ENCODE data around the gene STN1. TPM values are rescaled to one million over a fixed set of nuclear protein-coding genes. Genes with fewer than 3 reads are reported as not detected.

The STN1 gene
- total and polyA plus RNA-seq, 2 of the 4 experiments (the other 2 are of a cell fraction) = 17.8 to 32.3 TPM

DNA sequence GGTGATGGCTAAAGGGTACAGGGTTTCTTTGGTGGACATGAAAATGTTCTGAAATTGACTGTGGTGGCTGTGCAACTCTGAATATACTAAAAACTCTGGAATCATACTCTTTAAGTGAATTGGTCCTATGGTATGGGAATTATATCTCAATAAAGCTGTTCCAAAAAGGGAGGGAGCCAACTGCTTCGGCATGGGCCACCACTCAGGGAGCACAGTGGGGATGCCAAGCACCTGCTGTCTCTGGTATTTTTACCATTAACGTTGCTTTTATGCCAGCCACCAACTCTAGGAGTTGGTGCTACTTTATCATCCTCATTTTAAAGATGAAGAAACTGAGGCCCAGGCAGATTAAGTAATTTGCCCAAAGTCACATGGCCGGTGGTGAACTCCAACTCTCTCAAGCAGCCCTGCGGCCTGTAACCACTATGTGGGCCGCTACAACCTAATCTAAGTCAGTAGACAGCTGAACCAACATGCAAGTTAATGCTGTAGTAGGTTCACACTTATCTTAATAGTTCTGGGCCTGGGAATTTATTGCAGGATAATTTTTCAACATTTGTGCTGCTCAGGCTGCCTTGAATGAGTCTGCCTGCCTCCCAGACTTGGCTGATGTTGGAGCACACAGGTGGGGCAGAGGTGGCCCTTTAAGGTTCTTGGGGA is 83.4 kb downstream of the STN1 start:
- Histone ChIP-seq H3K27ac (ENCODE audit: insufficient read depth, low read length) (no peak overlapping the region), H3K4me3 (ENCODE audit: insufficient read depth, low read depth, low read length) (no peak overlapping the region)

More for the DNA sequence above, 83.4 kb downstream of the STN1 start:
- peaks cover 15% of the 10 kb centered on the region for H3K4me1 ChIP-seq (ENCODE audit: control insufficient read depth, insufficient read depth, low read length)
- H3K4me2 ChIP-seq (ENCODE audit: low read depth, low read length) = no peak overlapping the region
- H4K8ac ChIP-seq (ENCODE audit: low read depth in 2 of 2, low read length in 2 of 2) = no peak overlapping the region
- intact Hi-C loops (cut with micrococcal nuclease) = no loop called here
- H3K14ac ChIP-seq (replicated peaks; ENCODE audit: low read depth, low read length) = no peak overlapping the region
- H2AK5ac ChIP-seq (ENCODE audit: low read depth, low read length) = no peak overlapping the region
- ATAC-seq (ENCODE audit: low read depth) = no peak
- H3K56ac ChIP-seq (ENCODE audit: extremely low read depth, insufficient read depth, low read length) = no peak overlapping the region
- no peak for DNase-seq
- no TSS peak for BruUV-seq (replicated peaks)
- no peak overlapping the region for H3K18ac ChIP-seq (ENCODE audit: low read depth, low read length)
- H4K91ac ChIP-seq (ENCODE audit: insufficient read depth, low read depth, low read length) = no peak overlapping the region
- H3K9ac ChIP-seq (ENCODE audit: low read depth, low read length) = no peak overlapping the region
- peaks cover 32 to 64% of the 10 kb centered on the region in 2 experiments for H3K79me1 ChIP-seq (ENCODE audit: low read depth in 1 of 2, low read length in 2 of 2)
- no peaks in the 10 kb centered on the region for H3K9me3 ChIP-seq (ENCODE audit: control insufficient read depth, insufficient read depth, low read length)
- peaks cover 8% of the 10 kb centered on the region for H3K9me1 ChIP-seq (ENCODE audit: insufficient read depth, low read length)
- H3K4ac ChIP-seq (ENCODE audit: low read depth, low read length) = no peak overlapping the region
- POLR2A ChIA-PET (ENCODE audit: unreplicated experiment) = no interaction called here
- H4K5ac ChIP-seq (ENCODE audit: low read depth, low read length) = no peak overlapping the region
- CTCF ChIA-PET = no interaction called here
- no peak overlapping the region for H3K23ac ChIP-seq (ENCODE audit: low read depth, low read length)
- H2AK9ac ChIP-seq (replicated peaks; ENCODE audit: low read depth, low read length, poor library complexity) = no peak overlapping the region
- H3K27me3 ChIP-seq (ENCODE audit: control insufficient read depth, insufficient read depth, low read length) = no peaks in the 10 kb centered on the region
- H2BK20ac ChIP-seq (ENCODE audit: low read depth, low read length) = no peak overlapping the region
- in situ Hi-C loops (cut with MboI; ENCODE audit: low sequenced_read_pairs) = no loop called here
- peaks cover 9% of the 10 kb centered on the region; the same call in 1 of the 2 replicates for H4K20me1 ChIP-seq (ENCODE audit: insufficient read depth, low read length)
- H2BK120ac ChIP-seq (ENCODE audit: low read depth, low read length) = no peak overlapping the region
- H2BK15ac ChIP-seq (ENCODE audit: low read depth, low read length) = no peak overlapping the region
- whole genome bisulfite sequencing, 2 experiments (ENCODE audit: extremely low coverage in 2 of 2, insufficient read length in 1 of 2) = no CpG with 5 or more reads among the region's 5 CpGs
- H3K36me3 ChIP-seq (ENCODE audit: control insufficient read depth, insufficient read depth, low read length) = no peaks in the 10 kb centered on the region
- dilution Hi-C loops (cut with HindIII; ENCODE audit: low sequenced_read_pairs, unreplicated experiment) = no loop called here
- no peak overlapping the region for H2AFZ ChIP-seq (replicated peaks; ENCODE audit: low read length, poor library complexity)
- H2BK5ac ChIP-seq (ENCODE audit: low read depth, low read length, poor library complexity, severe bottlenecking) = no peak overlapping the region
- TF ChIP-seq SMC3 (IDR thresholded peaks at IDR 0.05; ENCODE audit: low read depth, low read length) = no peak
- TF ChIP-seq BHLHE40 (IDR thresholded peaks at IDR 0.05; ENCODE audit: low read depth, low read length) = no peak
- TF ChIP-seq, protein P1, sequence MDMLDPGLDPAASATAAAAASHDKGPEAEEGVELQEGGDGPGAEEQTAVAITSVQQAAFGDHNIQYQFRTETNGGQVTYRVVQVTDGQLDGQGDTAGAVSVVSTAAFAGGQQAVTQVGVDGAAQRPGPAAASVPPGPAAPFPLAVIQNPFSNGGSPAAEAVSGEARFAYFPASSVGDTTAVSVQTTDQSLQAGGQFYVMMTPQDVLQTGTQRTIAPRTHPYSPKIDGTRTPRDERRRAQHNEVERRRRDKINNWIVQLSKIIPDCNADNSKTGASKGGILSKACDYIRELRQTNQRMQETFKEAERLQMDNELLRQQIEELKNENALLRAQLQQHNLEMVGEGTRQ (IDR thresholded peaks at IDR 0.05; ENCODE audit: low read depth, low read length) = no peak
- TF ChIP-seq MAZ (IDR thresholded peaks at IDR 0.05; ENCODE audit: borderline replicate concordance, low read depth, low read length) = no peak
- no peak for TF ChIP-seq MXI1 (IDR thresholded peaks at IDR 0.05; ENCODE audit: borderline replicate concordance, low read depth, low read length)
- no peak for TF ChIP-seq FOS (IDR thresholded peaks at IDR 0.05; ENCODE audit: low read depth, low read length)
- no peak for TF ChIP-seq RAD21 (IDR thresholded peaks at IDR 0.05; ENCODE audit: low read length)
- TF ChIP-seq, protein P2, sequence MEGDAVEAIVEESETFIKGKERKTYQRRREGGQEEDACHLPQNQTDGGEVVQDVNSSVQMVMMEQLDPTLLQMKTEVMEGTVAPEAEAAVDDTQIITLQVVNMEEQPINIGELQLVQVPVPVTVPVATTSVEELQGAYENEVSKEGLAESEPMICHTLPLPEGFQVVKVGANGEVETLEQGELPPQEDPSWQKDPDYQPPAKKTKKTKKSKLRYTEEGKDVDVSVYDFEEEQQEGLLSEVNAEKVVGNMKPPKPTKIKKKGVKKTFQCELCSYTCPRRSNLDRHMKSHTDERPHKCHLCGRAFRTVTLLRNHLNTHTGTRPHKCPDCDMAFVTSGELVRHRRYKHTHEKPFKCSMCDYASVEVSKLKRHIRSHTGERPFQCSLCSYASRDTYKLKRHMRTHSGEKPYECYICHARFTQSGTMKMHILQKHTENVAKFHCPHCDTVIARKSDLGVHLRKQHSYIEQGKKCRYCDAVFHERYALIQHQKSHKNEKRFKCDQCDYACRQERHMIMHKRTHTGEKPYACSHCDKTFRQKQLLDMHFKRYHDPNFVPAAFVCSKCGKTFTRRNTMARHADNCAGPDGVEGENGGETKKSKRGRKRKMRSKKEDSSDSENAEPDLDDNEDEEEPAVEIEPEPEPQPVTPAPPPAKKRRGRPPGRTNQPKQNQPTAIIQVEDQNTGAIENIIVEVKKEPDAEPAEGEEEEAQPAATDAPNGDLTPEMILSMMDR (conservative IDR thresholded peaks at IDR 0.05; ENCODE audit: low read depth, low read length) = no peak
- TF ChIP-seq, protein P3, sequence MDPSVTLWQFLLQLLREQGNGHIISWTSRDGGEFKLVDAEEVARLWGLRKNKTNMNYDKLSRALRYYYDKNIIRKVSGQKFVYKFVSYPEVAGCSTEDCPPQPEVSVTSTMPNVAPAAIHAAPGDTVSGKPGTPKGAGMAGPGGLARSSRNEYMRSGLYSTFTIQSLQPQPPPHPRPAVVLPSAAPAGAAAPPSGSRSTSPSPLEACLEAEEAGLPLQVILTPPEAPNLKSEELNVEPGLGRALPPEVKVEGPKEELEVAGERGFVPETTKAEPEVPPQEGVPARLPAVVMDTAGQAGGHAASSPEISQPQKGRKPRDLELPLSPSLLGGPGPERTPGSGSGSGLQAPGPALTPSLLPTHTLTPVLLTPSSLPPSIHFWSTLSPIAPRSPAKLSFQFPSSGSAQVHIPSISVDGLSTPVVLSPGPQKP (IDR thresholded peaks at IDR 0.05; ENCODE audit: borderline replicate concordance, low read depth, low read length) = no peak
- no peak for TF ChIP-seq MAFK (IDR thresholded peaks at IDR 0.05; ENCODE audit: low read depth, low read length)
- no peak for TF ChIP-seq RCOR1 (IDR thresholded peaks at IDR 0.05; ENCODE audit: insufficient replicate concordance, low read length)
- no peak for TF ChIP-seq NFE2L2 (IDR thresholded peaks at IDR 0.05; ENCODE audit: low read depth, low read length)
- TF ChIP-seq RFX5 (IDR thresholded peaks at IDR 0.05; ENCODE audit: low read depth, low read length) = no peak
- no peak for TF ChIP-seq POLR2A (IDR thresholded peaks at IDR 0.05; ENCODE audit: low read depth, low read length)
- TF ChIP-seq CHD1 (IDR thresholded peaks at IDR 0.05; ENCODE audit: low read depth, low read length) = no peak
- TF ChIP-seq CEBPB (IDR thresholded peaks at IDR 0.05; ENCODE audit: low read depth, low read length) = no peak

All from IMR-90 (cell line).